Endothelial cell of umbilical vein (primary cell): Measurements from ENCODE around the gene VPS8. TPM values are rescaled to one million over a fixed set of nuclear protein-coding genes. Genes with fewer than 3 reads are reported as not detected.
"Not testable (repeated sequence)": the region's sequence is repeated elsewhere in the genome, so short reads cannot be mapped to it uniquely, and the experiment has no call there.

ENCODE experiments used
- BruUV-seq: library from RNA; stranded (reverse); fragments of 400-500 nt; replicated peaks from 2 replicates; lab custom pipeline; 2021; lab: Mats Ljungman, UMichigan
- CTCF ChIA-PET: fragments of 300-600, 350-600 bp; sonication (Branson Sonifier 250); formaldehyde crosslinking; loops from one replicate; lab custom pipeline; 2021; ENCODE audit warnings: antibody characterized with exemption, inconsistent platforms; lab: Charles Lee
- POLR2A ChIA-PET: fragments of 300-600, 350-600 bp; sonication (Branson Sonifier 250); formaldehyde crosslinking; loops from one replicate; lab custom pipeline; 2021; ENCODE audit warnings: antibody characterized with exemption, inconsistent platforms; lab: Charles Lee
- DNase-seq: peaks from one replicate; pipeline ENCODE4 v3.0.0-alpha.2; 2011; ENCODE audit warnings: low read depth, low spot score
- FAIRE-seq: peaks from 2 replicates; lab custom pipeline; 2011; peaks lifted over from hg19 to GRCh38; lab: Jason Lieb, UNC
- H2AFZ ChIP-seq: 2 replicates; pipeline ENCODE4 v1.6.0; 2012; ENCODE audit warnings: low read depth, low read length, control low read depth, inconsistent platforms
- H3K27ac ChIP-seq: 2 replicates; pipeline ENCODE4 v1.5.1; 2011; ENCODE audit warnings: low read depth, mild to moderate bottlenecking, control low read depth, low read length, moderate library complexity; ENCODE audit not compliant: insufficient read depth
- H3K27me3 ChIP-seq, 2 experiments: 2 replicates each; pipeline versions ENCODE4 v1.6.0 to v1.6.1; 2011; ENCODE audit warnings: low read length in 2 of 2, mixed read lengths in 1 of 2; ENCODE audit not compliant: control insufficient read depth in 2 of 2, insufficient read depth in 2 of 2
- H3K36me3 ChIP-seq, 2 experiments: 2 replicates in 1 of 2; 3 replicates in 1 of 2; pipeline ENCODE4 v1.5.1; 2011; ENCODE audit warnings: low read length in 2 of 2, mild to moderate bottlenecking in 1 of 2, moderate library complexity in 1 of 2; ENCODE audit not compliant: control insufficient read depth in 2 of 2, insufficient read depth in 2 of 2; ENCODE audit errors: extremely low read depth in 1 of 2
- H3K4me1 ChIP-seq: 3 replicates; pipeline ENCODE4 v1.5.1; 2011; ENCODE audit warnings: mild to moderate bottlenecking, low read length; ENCODE audit not compliant: control insufficient read depth, insufficient read depth; ENCODE audit errors: extremely low read depth
- H3K4me2 ChIP-seq: 2 replicates; pipeline ENCODE4 v1.6.1; 2011; ENCODE audit warnings: low read length, control low read depth, mixed read lengths; ENCODE audit not compliant: insufficient read depth
- H3K4me3 ChIP-seq, 3 experiments: fragments of 200-600 bp in 1 of 3; sonication (generic), shearing (Covaris generic) in 1 of 3; replicated peaks in 1 of 3; 2 replicates each; pipeline ENCODE4 v1.5.1; 2011 to 2016; ENCODE audit warnings: control low read depth in 3 of 3, low read length in 3 of 3, mild to moderate bottlenecking in 2 of 3, inconsistent platforms in 1 of 3, low read depth in 1 of 3, moderate library complexity in 1 of 3; ENCODE audit not compliant: insufficient read depth in 1 of 3
- H3K79me2 ChIP-seq: 2 replicates; pipeline ENCODE4 v1.6.0; 2012; ENCODE audit warnings: low read length, inconsistent platforms; ENCODE audit not compliant: control insufficient read depth, insufficient read depth
- H3K9ac ChIP-seq: replicated peaks from 2 replicates; pipeline ENCODE3; 2011; ENCODE audit warnings: low read length, control low read depth; ENCODE audit not compliant: insufficient read depth; ENCODE audit errors: extremely low read depth
- H3K9me1 ChIP-seq: replicated peaks from 3 replicates; pipeline ENCODE4 v1.6.0; 2011; ENCODE audit warnings: mild to moderate bottlenecking, low read length; ENCODE audit not compliant: control insufficient read depth, insufficient read depth; ENCODE audit errors: extremely low read depth
- H3K9me3 ChIP-seq: replicated peaks from 2 replicates; pipeline ENCODE4 v1.5.1; 2012; ENCODE audit warnings: low read length, inconsistent platforms; ENCODE audit not compliant: control insufficient read depth, insufficient read depth
- H4K20me1 ChIP-seq: replicated peaks from 2 replicates; pipeline ENCODE3; 2011; ENCODE audit warnings: mild to moderate bottlenecking, low read length; ENCODE audit not compliant: control insufficient read depth, insufficient read depth; ENCODE audit errors: extremely low read depth
- CTCF ChIP-seq, 2 donors: IDR thresholded peaks; 1 replicate in 1 of 2; 2 replicates in 1 of 2; pipeline ENCODE4 v1.5.1; 2011; ENCODE audit warnings: low read length in 2 of 2, mild to moderate bottlenecking in 2 of 2, moderate library complexity in 2 of 2, control low read depth in 1 of 2, inconsistent platforms in 1 of 2, low read depth in 1 of 2; ENCODE audit not compliant: insufficient read depth in 1 of 2; ENCODE audit errors: extremely low read depth in 1 of 2
- EZH2 ChIP-seq: IDR thresholded peaks from 2 replicates; pipeline ENCODE4 v1.6.1; 2012; ENCODE audit warnings: borderline replicate concordance, low read depth, mild to moderate bottlenecking, moderate library complexity, low read length, inconsistent platforms; ENCODE audit not compliant: severe bottlenecking
- FOS ChIP-seq: IDR thresholded peaks from 2 replicates; pipeline ENCODE4 v1.6.1; 2011; ENCODE audit warnings: mild to moderate bottlenecking, low read length, moderate library complexity, borderline replicate concordance; ENCODE audit not compliant: insufficient read depth
- GATA2 ChIP-seq: IDR thresholded peaks from 2 replicates; pipeline ENCODE4 v1.7.0; 2011; ENCODE audit warnings: low read depth, mild to moderate bottlenecking, moderate library complexity, mixed read lengths, low read length; ENCODE audit not compliant: insufficient read length, insufficient read depth
- JUN ChIP-seq: IDR thresholded peaks from 2 replicates; pipeline ENCODE4 v1.6.1; 2011; ENCODE audit warnings: borderline replicate concordance, low read depth; ENCODE audit not compliant: insufficient read length, insufficient read depth
- MAX ChIP-seq: IDR thresholded peaks from 2 replicates; pipeline ENCODE4 v1.6.1; 2011; ENCODE audit not compliant: insufficient read depth, insufficient read length
- MYC ChIP-seq: IDR thresholded peaks from one replicate; pipeline ENCODE4 v1.6.1; 2011; ENCODE audit warnings: mild to moderate bottlenecking, low read depth, low read length
- POLR2A ChIP-seq: IDR thresholded peaks from 2 replicates; pipeline ENCODE4 v1.6.1; 2012; ENCODE audit warnings: low read depth, mild to moderate bottlenecking, control low read depth, low read length
- POLR2AphosphoS5 ChIP-seq: IDR thresholded peaks from 2 replicates; pipeline ENCODE4 v1.6.1; 2012; ENCODE audit warnings: low read depth, mild to moderate bottlenecking, control low read depth, low read length, moderate library complexity; ENCODE audit not compliant: insufficient read depth
- dilution Hi-C: fragments of 300-500 bp; cut with MboI; formaldehyde crosslinking; loops from one replicate; pipeline ENCODE4 v1.15.0; 2019; ENCODE audit warnings: low sequenced_read_pairs; ENCODE audit not compliant: extremely low pct_ligation_motif_present
- intact Hi-C: fragments of 100-400 bp; cut with micrococcal nuclease; formaldehyde crosslinking; loops from one replicate; pipeline ENCODE4 v1.10.0; 2022
- polyA plus RNA-seq, 4 experiments: library from polyadenylated mRNA; depleted of rRNA in 3 of 4; stranded (reverse) in 3 of 4; unstranded in 1 of 4; fragments of >200 nt; gene quantifications; 2 replicates each; pipeline versions ENCODE4 v1.2.1 to v1.2.3, GENCODE V29; 2011 to 2012; ENCODE audit warnings: missing spikeins in 1 of 4
- total RNA-seq: library from RNA; stranded (reverse); gene quantifications from 2 replicates; pipeline ENCODE4 v1.2.3, GENCODE V29; 2021

VPS8 gene
- total and polyA plus RNA-seq, 2 donors (not counting 3 experiments of a cell fraction or from before 2014, with no cell fraction given): 13.7 to 51.6 TPM

- Histone ChIP-seq H2AFZ (no peak overlapping the region), H3K4me2 (no peak overlapping the region), H3K9me3 (no peaks in the 10 kb centered on the region), H3K4me1 (no peaks in the 10 kb centered on the region), H3K27ac (no peak overlapping the region), H3K9me1 (no peaks in the 10 kb centered on the region), H4K20me1 (no peaks in the 10 kb centered on the region), H3K79me2 (no peaks in the 10 kb centered on the region), H3K36me3 (no peaks in the 10 kb centered on the region), H3K4me3 (no peak overlapping the region), H3K27me3 (no peaks in the 10 kb centered on the region), H3K9ac (no peak overlapping the region)
- TF ChIP-seq MYC (no peak), CTCF (IDR thresholded peaks at IDR 0.05; ENCODE audit: extremely low read depth in 1 of 2, insufficient read depth in 1 of 2, low read depth in 1 of 2, low read length in 2 of 2) (no peak), POLR2AphosphoS5 (no peak), JUN (no peak), FOS (no peak), EZH2 (no peak), GATA2 (no peak), POLR2A (no peak), MAX (no peak)
- DNase-seq: no peak
- no TSS peak for BruUV-seq
- ChIA-PET POLR2A (no interaction called here), CTCF (interaction anchor here (0.6 to 1.3 kb wide), 3 partner anchors 9 to 276 kb away, joined by 3 to 4 read pairs (median 3); no protein-coding TSS in a partner anchor)
- dilution Hi-C loops (no loop called here), intact Hi-C loops (no loop called here)
- no peak for FAIRE-seq
Measured at GRCh38 chr3:184899953-184900595, 88.1 kb downstream of the VPS8 start.

GRCh38 chr3:184907031-184907430 is 95.1 kb downstream of the VPS8 start:
- BruUV-seq, H3K27me3 ChIP-seq, H3K9me1 ChIP-seq, H4K20me1 ChIP-seq, H3K4me1 ChIP-seq, H3K36me3 ChIP-seq, H2AFZ ChIP-seq, H3K9ac ChIP-seq, H3K4me2 ChIP-seq, POLR2A ChIA-PET, H3K79me2 ChIP-seq, H3K4me3 ChIP-seq, dilution Hi-C loops, DNase-seq, H3K27ac ChIP-seq, CTCF ChIA-PET, intact Hi-C loops, H3K9me3 ChIP-seq: not testable (repeated sequence)
- peak; percentile 12 for FAIRE-seq
